HG03457 (cell line): ENCODE measurements around the gene FMN1.

ENCODE experiments used
- ATAC-seq: cut with Tn5 transposase; IDR thresholded peaks from one replicate; pipeline ENCODE4 v1.9.1; 2021; ENCODE audit warnings: moderate number of reproducible peaks; ENCODE audit not compliant: unreplicated experiment

Gene FMN1

DNA sequence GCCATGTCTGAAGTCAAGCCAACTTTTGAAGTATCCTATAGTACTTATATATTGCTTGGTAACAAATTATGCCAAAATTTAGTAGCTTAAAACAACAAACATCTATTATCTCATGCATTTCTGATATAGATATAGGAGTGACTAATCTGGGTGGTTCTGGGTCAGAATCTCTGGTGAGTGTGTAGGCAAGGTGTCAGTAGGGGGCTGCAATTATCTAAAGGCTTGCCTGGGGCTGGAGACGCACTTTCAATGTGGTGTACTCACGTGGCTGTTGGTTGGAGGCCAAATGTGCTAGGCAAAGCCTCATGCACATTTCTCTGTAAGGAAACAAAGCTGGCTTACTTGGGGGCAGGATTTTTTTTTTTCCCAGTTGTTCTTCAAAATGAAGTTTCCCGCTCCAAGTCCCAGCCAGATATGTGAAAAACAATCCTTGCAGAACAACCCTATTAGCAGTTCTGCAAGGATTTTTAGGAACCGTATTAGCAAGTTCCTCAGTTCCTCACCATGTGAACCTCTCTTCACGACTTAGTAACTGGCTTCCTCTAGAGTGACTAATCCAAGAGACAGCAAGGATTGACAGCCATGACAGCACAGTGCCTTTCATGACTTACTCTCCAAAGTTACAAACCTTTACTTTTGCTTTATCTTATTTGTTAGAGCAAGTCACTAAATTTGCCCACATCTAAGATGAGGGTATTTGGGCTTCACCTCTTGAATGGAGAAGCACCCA lies 450.9 kb downstream of the FMN1 start:
- ATAC-seq = no peak

DNA sequence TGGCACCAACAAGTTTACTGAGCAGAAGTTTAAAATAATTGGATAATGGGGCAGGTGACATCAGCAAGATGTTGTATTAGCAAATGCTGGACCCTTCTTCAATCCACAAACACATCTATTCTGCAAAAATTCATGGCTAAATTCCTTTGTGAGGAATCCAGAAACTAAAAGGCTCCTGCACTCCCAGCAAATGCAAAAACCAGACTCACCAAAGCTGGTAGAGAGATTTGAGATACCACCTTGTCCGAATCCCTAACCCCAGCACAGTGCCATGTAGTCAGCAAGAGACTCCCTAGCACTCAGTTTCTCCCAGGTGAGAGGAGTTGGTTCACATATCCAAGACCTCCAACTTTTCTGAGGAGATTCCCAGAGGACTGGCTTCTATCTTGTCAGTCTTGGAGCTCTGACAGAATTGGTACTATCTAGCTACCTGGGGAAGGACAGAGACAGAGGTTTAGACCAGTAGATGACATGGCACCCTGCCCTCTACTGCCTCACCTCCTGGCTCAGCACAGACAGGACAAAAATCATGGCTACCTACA lies 454.9 kb downstream of the FMN1 start:
- no peak for ATAC-seq

DNA sequence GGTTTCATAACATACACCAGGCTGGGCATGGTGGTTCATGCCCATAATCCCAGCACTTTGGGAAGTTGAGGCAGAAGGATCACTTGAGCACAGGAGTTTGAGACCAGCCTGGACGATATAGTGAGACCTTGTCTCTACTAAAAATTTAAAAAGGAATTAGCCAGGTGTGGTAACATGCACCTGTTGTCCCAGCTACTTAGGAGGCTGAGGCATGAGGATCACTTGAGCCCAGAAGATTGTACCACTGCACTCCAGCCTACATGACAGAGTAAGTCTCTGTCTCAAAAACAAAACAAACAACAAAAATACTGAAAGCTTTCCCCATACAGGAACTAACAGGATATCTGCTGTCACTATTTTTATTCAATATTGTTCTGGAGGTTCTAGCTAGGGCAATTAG lies 455.8 kb downstream of the FMN1 start:
- no peak for ATAC-seq

GRCh38 chr15:32737304-32737703 lies 457.2 kb downstream of the FMN1 start:
- ATAC-seq = no peak

DNA sequence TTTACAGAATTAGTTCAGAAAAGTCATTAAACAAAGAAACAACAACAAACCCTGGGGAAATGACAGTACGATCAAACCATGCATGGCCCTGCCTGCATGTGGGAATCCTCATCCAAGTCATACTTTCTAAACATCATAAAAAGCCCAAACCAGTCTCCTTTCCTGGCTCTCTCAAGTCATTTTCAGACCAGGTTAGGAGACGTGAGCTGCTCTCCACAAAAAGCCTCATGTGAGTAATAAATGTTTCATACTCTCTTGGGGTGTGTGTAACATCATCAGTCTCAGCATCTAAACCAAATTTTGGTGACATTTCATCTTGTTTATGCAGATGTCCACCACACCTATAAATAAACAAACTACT lies 457.8 kb downstream of the FMN1 start:
- no peak for ATAC-seq

GRCh38 chr15:32735989-32736700 lies 458.4 kb downstream of the FMN1 start:
- ATAC-seq = no peak

- no peak for ATAC-seq
These were observed 461.2 kb downstream of the FMN1 start for GRCh38 chr15:32733281-32733680.

GRCh38 chr15:32732574-32733157 lies 461.8 kb downstream of the FMN1 start:
- ATAC-seq = no peak

DNA sequence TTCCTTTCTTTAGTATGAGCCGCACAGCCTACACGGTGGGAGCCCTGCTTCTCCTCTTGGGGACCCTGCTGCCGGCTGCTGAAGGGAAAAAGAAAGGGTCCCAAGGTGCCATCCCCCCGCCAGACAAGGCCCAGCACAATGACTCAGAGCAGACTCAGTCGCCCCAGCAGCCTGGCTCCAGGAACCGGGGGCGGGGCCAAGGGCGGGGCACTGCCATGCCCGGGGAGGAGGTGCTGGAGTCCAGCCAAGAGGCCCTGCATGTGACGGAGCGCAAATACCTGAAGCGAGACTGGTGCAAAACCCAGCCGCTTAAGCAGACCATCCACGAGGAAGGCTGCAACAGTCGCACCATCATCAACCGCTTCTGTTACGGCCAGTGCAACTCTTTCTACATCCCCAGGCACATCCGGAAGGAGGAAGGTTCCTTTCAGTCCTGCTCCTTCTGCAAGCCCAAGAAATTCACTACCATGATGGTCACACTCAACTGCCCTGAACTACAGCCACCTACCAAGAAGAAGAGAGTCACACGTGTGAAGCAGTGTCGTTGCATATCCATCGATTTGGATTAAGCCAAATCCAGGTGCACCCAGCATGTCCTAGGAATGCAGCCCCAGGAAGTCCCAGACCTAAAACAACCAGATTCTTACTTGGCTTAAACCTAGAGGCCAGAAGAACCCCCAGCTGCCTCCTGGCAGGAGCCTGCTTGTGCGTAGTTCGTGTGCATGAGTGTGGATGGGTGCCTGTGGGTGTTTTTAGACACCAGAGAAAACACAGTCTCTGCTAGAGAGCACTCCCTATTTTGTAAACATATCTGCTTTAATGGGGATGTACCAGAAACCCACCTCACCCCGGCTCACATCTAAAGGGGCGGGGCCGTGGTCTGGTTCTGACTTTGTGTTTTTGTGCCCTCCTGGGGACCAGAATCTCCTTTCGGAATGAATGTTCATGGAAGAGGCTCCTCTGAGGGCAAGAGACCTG lies 463.5 kb downstream of the FMN1 start:
- ATAC-seq = no peak

DNA sequence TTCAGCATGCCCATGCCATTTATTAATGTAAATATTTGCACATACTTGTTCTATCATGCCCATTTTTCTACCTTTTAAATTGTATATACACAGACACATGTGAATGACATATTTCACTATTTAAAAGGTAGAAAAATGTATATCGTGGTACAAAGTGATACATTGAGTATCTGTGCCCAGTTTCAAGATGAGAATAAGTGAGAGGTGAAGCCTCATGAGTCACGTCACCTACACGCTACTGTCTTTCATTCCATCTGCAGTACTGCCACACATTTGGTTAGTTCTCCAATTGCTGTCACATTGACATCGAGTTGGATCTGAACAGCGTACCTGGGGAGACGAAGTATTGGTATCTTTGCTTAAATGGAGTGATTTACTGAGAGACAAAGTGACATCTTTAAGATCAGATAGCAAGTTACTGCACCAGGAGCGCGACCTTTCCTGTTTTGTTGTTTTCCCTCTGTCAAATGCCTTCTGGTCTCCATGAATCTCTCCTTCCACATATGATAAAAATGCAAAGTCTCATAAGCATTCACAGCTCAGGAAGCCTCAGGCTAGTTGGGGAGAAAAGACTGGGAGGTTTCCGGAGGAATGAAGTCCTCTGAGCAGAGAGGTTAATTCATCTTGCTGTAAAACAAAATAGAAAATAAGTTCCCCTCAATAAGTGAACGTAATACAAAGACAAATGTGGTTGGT lies 464.7 kb downstream of the FMN1 start:
- ATAC-seq = no peak

DNA sequence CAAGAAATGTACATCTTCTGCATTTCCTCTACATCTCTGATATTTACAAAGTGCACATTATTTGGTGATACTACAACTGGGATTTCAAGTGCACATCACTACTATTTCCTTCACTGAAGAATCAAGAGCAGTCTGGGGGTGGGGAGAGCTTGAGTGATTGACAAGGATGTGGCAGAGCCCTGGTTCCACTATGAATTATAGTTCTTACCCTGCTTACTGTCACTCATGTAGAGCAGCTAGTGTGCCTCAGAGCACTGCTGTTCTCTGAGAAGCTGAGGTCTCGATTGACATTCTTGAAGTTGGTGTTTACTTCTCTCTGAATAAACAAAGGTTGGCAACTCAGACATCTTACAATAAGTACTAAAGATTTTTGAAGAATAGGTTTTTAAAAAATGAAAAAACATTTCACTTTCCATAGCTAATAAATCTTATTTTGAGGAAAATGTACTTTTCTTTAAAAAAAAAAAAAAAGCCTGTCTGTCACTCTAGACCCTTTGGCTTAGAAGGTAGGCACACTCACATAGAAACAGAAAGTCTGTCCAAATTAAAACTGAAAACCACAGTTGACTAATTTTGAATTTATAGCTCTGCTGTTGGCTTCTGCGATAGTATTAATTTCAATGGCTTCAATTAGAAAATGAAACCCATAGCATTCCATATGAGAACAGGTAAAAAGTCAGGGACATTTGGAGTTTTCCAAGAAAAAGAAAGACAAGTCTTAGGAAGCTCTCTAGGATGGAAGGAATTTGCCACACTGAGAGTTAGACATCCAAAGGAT lies 471.2 kb downstream of the FMN1 start:
- ATAC-seq = peak; percentile 91

GRCh38 chr15:32722136-32722535 lies 472.4 kb downstream of the FMN1 start:
- no peak for ATAC-seq

- ATAC-seq = no peak
These were observed 472.9 kb downstream of the FMN1 start for GRCh38 chr15:32721596-32721995.

DNA sequence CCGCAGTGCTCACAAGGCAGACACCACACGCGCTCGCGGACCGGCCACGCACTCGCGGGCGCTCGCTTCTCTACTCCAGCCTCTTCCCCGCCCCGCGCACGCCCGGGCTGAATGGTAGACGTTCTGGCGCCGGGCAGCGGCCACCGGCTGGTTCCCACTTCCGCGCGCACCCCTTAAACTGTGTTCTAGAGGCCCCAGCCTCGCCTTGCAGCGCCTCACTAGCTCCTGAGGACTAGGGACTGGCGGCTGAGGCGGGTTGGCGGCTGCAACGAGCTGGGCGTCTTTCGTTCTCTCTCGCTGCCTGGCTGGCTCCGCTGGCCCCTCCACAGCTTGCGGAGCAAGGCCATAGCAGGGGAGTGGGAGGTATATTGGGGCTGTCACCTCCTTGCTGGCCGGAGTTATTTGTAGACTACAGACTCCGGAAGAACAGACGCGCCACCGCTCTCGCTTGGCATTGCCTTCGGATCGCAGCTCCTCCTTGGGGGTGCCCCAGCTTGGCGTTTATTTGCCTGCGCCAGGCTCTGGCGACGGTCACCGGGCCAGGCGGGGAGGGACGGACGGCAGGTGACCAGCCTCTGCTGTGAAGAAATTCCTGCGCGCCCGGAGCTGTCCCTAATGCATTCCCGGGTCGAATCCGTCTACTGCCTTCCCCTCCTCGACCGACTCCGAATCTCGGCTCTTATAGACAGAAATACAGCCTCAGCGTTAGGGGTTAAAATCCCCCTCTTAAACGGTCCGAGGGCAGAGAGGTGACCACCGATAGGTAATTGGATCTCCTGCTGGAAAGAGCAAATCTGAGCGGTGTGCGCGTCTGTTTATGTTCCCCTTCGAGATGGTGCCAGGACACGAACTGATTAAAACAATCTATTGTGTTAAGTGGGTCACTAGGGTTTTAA lies 475.4 kb downstream of the FMN1 start:
- no peak for ATAC-seq

GRCh38 chr15:32718227-32718820 lies 476.2 kb downstream of the FMN1 start:
- no peak for ATAC-seq

- ATAC-seq = no peak
These were observed 476.9 kb downstream of the FMN1 start, which contains the start of gene GREM1 for GRCh38 chr15:32717426-32718226. Gene GREM1, plus strand, starts transcription at chr15:32718004. Its CDS starts 12,687 bp downstream, at chr15:32730691.

DNA sequence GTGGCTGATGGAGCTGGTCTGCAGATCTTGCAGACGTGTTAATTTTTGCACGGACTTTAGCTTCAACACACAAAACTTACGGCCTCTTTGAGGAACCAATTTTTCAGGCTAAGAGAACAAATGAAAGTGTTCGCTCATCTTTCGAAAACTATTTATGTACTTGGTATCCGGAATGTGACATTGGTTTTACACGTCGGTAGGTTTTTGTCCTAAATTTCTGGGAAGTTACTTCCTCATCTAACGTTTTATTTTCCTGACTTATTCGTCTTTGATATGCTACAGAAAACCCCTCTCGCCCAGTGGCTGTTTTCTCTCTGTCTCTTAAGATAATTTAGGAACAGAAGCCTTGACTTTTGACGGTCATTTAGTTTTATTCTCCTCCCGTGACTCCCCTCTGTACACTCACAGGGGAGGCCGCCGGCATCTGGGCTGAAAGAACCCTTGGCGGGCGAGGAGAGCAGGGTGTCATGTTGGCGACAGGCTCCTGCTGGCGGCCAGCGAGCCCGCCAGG lies 477.5 kb downstream of the FMN1 start:
- ATAC-seq = no peak
